ENCODE measurements around the gene LYPLA2.
"Not testable (repeated sequence)": the region's sequence is repeated elsewhere in the genome, so short reads cannot be mapped to it uniquely, and the experiment has no call there.

LYPLA2 gene

DNA sequence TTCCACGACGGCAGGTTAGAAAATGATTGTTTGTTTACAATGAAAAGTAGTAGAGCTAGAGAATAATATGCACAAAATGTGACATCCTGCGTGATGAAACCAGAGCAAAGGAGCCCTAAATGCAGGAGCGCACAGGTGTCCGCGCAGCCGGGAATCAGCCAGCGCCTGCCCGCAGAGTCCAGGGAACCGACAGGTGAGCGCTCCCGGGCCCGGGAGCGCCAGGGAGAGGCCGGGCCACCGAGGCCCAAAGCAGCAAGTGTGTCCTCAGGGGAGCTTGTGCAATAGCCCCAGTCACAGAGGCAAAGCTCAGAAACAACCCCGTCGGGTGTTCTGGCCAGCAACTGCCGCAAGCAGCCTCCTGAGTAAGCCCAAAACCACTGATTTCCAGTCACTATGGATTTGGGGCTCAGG, 10.4 kb downstream of the LYPLA2 start:
- no peak for DNase-seq (ENCODE audit: low read depth)

DNA sequence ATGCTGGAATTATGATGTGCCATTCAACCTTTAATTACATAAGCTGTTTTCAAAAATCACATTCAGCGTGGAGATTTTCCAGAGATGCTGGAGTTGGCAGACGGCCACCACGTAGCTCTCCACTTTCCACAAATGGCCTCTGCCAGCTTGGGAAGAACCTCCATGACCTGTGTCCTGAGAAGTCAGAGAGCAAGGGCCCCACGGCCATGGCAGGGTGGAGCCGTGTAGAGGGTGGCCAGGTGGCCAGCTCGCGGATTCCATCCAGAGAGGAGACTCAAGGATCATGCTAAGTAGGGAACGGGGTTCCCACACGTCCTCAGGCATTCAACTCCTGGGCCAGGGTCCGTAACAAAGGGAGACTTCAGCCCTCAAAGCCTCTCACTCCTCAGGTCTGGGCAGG, 10.9 kb downstream of the LYPLA2 start:
- no peak for DNase-seq (ENCODE audit: low read depth)

DNA sequence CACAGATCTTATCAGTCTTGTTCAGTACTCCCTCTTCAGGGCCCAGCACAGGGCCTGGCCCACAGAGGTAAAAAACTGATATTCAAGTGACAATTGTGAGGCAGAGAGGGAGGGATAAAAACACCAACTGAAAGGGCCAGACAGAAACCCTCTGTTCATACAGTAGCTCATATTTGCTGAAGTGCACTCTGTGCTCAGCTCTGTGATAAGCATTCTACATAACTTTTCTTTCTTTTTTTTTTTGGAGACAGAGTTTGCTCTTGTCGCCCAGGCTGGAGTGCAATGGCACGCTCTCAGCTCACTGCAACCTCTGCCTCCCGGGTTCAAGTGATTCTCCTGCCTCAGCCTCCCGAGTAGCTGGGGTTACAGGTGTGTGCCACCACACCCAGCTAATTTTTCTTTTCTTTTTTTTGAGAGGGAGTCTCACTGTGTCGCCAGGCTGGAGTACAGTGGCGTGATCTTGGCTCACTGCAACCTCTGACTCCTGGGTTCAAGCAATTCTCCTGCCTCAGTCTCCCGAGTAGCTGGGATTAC, 11.9 kb downstream of the LYPLA2 start:
- DNase-seq (ENCODE audit: low read depth): not testable (repeated sequence)

DNA sequence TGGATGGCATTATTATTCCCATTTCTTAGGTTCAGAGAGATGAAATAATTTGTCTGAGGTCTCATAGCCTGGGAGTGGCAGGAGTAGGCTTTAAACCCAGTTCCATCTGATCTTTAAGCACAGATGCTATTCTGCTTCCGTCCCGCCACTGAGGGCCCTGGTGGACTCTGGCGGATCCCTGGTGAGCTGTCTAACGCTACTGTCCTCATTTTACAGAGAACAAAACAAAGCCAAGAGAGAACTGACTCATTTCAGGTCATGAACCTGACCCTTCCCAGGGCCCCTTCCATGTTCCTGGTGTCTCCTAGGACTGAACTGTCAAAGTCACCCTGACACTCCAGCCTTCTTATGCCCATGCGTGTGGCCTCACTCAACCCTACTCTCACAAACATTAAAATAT, 12.7 kb downstream of the LYPLA2 start:
- no peak for DNase-seq (ENCODE audit: low read depth)

DNA sequence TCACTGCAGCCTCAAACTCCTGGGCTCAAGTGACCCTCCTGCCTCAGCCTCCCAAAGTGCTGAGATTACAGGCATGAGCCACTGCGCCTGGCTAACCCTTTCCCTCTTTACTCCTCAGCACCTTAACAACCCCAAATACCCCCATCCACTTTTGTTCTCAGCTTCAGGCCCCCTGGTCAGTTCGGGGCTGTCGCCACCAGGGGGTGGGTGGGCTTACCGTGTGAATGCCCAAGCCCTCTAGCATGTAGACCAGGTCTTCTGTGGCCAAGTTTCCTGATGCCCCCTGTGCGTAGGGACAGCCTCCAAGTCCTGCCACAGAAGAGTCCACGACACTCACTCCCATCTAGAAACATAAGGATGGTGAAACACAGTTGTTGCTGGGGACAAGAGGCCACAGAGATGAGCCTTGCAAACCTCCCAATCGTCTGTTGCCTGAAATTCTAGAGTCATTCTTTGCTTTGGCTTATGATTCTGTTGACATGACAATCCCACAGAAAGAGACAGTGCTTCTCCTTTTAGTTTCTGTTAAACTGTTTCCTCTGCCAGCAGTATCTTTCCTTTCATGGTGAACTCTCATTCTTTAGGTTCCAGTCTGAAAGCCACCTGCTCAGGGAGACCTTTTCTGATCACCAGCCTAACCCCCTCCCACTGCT, 13.4 kb downstream of the LYPLA2 start:
- DNase-seq (ENCODE audit: low read depth): no peak

DNA sequence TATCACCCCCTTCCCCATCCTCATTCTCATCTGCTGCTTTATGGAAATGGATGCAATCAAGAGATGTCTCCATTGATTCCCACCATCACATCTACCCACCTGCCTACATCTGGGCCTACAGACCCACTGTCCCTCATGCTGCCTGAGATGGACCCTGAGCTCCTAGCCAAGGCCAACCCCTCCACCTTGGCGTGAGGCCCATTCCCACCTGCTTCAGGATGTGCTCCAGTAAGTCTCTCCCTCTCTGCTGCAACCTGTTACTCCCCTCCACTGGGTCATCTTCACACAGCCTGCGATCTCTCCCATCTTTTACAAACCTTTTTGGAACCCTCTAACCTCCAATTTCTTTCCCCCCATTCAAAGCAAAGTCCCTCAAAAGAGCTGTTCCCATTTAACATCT, 14.1 kb downstream of the LYPLA2 start:
- DNase-seq (ENCODE audit: low read depth): no peak

DNA sequence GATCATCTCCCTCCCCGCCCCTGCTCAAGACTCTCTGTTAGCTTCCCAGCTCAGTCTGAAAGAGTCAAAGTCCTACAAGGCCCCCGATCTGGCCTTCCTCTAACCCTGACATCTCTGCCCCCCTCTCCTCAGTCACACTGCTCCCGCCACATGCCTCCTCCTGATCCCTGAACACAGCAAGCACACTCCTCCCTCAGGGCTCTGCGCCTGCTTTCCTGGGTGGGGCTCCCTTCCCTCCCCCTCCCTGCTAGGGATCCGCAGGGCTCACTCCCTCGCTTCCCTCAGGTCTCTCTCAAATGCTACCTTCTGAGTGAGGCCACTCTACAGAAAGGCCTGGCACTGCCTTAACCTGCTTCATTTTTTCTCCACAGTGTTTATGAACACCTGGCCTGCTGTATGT, 15.3 kb downstream of the LYPLA2 start:
- DNase-seq (ENCODE audit: low read depth): no peak

DNA sequence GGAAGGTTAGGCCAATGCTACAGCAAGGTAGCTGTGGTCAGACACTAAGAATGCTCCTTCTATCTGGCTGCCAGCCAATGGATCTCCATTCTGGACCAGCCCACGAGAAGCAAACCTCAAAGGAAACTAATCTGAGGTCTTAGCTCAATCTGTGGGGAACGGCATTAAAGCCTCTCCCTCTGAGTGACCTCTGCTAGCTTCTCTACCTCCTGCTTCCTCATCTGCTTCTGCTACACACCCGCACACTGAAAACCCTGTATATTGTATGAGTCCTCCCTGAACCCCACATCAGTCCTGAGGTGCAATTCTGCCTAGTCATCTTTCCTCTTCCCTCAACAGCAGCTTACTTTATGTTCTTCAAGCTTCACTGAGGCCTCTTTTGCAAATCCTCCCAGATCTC, 16.5 kb downstream of the LYPLA2 start:
- no peak for DNase-seq (ENCODE audit: low read depth)

DNA sequence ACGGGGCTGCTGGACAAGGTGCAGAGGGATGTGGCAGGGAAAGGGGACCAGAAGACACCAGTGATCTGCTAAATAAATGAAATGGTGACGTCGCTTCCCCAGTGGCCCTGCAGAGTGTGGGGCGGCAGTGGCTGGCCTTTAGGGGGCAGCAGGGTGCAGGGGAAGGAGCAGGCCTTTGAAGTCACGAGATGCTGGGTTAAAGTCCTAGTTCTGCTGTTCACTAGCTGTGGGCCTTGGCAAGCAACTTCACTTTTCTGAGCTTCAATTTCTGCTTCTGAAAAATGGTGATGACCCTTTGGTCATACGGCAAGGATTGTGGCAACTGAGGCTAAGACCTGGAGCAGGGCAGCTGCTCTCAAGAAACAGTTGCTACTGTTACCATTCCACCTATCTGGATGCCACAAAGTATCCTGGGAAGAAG, 18.8 kb downstream of the LYPLA2 start:
- DNase-seq (ENCODE audit: low read depth): peak; percentile 62

DNA sequence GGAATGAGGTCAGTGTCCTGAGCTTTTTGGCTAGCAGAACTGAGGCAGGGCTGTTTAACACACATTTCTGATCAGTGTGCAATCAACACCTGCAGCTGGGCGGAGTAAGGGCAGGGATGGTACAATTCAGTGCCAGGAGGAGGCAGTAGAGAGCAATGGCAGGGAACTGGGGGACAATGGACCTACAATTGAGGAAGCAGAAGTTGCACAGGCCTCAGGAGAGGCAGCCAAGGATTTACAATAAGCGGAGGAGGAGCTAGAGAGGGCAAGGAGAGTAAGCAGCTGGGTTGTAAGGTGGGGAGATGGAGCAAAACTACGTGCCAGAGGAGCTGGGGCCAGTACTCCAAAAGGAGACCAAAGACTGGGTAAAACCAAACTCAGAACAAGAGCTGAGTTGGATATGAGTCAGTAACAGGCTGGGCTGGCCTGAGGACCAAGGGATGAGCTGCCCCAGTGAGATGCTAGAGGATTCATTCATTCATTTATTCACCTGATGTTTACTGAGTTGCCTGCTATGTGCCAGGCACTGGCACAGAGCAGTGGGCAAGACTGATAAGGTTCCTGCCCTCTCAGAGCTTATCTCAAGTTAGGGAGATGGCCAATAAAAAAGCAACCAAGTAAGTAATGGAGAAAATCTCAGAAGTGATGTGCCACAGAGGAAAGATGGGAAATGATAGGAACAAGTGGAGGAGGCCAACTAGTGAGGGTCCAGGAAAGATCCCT, 20.0 kb downstream of the LYPLA2 start:
- DNase-seq (ENCODE audit: low read depth): no peak

DNA sequence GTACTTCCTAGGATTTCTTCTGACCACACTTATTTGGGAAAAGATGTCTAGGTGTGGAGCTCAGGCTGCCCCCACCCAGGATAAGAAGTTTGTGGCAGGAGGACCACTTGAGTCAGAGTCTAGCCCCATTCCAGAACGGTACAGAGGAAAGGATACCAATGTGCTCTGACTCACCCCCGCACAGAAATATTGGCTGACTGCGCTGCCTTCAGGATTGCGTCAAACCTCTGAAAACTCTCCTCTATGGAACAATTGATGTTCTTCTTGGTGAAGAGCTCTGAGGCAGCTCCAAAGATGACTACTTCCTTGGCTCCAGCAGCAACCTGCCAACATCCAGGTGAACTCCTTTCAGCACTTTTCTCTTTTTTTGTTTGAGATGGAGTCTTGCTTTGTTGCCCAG, 23.1 kb downstream of the LYPLA2 start:
- no peak for DNase-seq (ENCODE audit: low read depth)

DNA sequence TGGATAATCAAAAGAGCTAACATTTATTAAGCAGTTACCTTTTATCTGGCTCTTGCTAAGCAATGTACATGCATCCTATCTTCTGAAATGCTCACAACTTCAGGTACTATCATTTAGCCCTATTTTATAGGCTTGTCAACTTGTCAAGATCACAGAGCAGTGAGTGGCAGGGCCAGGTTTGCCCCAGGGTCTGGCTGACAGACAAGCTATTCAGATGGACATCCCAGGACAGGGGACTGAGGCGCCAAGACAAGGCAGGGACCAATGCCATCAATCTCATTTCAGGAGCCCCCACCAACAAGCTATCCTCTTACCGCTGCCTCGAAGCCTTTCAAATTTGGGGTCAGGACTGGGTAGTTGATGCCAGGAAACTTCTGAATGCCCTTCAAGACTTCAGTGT, 25.4 kb downstream of the LYPLA2 start:
- no peak for DNase-seq (ENCODE audit: low read depth)

DNA sequence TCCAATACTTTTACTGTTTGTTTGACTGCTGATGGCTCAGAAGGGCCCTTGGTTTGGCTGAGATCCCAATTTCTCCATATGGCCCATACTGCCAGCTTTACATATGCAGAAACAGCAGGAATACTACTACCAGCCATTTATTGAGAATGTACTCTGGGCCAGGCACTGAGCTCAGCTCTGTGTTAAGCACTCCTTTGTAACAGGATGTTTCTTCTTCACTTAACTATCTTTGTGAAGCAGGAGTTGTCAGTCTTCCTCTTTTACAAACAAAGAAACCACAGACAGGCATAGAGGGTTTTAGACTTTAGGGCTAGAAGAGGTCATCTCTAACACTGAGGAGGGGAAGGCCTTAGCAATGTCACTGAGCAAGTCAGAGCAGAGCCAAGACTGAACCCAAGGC, 26.0 kb downstream of the LYPLA2 start:
- DNase-seq (ENCODE audit: low read depth): no peak

DNA sequence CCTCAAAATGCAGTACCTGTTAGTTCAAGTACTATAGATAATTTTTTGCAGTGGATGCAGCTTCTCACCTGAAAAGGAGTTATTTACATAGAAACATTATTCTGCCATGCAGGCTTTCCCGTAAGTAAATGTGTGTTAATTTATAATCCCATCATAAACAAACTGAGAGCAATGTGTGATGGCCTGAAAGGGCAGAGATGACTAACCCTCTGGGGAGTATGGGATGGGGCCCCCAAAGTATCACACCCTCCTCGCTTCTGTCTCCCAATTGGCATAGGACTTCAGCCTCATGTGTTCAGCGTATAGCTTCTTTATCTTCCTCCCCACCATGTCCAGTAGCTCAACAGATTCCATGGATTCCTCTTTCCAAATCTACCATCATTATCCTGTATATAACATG, 26.7 kb downstream of the LYPLA2 start:
- no peak for DNase-seq (ENCODE audit: low read depth)

DNA sequence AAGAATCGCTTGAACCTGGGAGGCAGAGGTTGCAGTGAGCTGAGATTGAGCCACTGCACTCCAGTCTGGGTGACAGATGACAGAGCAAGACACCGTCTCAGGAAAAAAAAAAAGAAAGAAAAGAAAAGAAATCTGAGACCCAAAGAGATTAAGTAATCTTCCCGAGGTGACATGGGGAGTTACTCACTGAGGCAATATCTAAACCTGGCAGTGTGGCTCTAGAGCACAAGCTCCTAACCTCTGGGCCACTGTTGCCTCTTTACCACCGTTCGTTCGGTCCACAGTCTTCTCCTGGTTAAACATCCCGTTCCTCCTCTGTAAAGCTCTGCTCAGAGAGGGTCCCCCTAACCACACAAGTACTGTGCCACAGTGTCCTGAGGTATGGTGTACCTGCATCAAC, 32.8 kb downstream of the LYPLA2 start:
- no peak for DNase-seq (ENCODE audit: low read depth)

DNA sequence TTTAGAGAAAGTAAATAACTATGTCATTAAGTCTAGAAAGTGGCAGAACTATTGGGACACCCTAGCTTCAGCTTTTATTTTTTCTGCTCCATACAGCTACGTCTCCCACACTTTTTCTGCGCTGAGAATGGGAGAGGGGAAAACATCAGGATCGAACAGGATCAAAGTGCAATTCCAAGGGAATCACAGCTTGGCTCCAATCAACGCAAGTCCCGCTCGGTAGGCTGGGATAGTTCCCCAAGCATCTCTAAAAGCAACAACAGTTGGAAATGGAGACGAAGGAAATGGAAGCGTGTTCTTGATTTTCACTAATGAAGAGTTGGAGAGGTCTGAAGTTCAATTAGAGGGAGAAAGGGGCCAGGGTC, 33.7 kb downstream of the LYPLA2 start:
- DNase-seq (ENCODE audit: low read depth): no peak

DNA sequence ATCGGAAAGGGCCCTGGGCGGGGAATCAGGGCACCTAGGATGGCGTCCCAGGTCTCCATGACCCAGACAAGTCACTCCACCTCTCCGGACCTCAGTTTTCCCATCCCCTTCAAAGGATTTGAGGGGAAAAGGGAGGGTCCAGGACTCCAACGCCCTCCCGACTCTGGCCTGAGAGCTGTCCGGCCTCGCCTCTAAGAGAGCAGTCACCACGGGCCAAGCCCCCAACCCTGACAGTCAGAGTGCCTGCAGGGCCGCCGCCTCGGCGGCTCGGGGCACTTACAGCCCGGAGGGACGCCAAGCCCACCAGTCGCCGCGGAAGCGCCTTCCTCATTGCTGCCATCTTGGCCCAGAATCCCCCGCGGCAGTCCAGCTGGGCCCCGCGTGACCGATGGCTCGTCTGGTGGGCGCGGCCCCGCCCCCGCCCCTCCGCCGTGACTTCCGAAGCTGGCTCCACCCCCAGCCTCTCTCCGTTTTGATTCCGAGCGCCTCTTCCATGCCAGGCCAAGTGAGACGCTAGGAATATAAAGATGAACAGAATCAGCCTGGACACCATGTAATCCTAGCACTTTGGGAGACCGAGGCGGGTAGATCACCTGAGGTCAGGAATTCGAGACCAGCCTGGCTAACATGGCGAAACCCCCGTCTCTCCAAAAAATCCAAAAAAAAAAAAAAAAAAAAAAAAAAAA, 34.3 kb downstream of the LYPLA2 start, which contains the start of gene HMGCL:
Gene HMGCL (minus strand): TSS at position 354 of the 686 bp plus-strand sequence. CDS start 14 bp downstream, at position 340.
- peak; percentile 70 for DNase-seq (ENCODE audit: low read depth)

DNA sequence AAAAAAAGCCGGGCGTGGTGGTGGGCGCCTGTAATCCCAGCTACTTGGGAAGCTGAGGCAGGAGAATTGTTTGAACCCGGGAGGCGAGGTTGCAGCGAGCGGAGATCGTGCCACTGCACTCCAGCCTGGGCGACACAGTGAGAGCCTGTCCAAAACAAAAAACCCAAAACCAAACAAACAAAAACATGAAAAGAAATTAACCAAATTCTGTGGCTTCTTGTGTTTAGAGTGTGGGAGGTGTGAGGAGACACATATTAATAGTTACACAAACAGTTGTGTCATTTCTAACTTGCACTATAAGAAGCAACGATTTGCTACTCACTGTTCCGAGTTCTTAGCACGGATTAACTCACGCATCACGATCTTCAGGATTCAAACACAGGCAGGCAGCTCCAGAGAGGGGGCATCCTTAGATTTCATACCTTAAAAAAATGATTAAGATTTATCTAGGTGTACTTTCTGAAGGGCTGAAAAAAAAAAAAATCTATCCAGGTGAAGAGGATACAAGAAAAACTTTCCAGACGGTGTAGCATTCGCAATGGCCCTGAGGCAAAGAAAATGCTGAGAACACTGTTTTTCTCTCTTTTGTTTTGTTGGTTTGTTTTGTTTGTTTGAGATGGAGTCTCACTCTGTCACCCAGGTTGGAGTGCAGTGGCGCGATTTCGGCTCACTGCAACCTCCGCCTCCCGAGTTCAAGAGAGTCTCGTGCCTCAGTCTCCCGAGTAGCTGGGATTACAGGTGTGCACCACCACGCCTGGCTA, 35.0 kb downstream of the LYPLA2 start:
- no peak for DNase-seq (ENCODE audit: low read depth)

DNA sequence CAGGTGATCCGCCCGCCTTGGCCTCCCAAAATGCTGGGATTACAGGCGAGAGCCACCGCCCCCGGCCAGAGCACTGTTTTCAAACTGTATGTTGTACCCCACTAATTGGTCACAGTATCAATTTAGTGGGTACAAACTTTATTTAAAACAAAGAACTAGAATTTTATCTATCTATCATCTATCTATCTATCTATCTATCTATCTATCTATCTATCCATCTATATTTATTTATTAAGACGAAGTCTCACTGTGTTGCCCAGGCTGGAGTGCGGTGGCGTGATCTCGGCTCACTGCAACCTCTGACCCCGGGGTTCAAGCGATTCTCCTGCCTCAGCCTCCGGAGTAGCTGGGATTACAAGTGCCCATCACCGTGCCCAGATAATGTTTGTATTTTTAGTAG, 35.6 kb downstream of the LYPLA2 start:
- DNase-seq (ENCODE audit: low read depth): not testable (repeated sequence)

DNA sequence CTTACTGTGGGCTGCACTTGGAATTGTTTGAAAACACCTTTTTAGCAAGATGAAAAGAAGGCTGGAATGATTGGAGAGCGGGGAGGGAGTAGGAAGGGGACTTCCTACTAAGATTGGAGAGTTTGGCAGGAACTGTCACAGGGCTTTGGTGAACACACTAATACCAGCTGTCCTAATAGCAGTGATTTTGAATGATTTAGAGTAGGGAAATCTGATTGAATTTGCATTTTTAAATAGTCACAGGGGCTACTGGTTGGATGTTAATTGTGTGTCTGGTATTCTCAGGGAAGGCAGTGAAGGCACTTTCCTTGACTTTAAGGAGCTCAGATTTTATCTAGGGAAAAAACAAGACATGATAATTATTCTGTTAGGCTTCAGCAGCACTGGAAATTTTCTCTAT, 36.8 kb downstream of the LYPLA2 start:
- DNase-seq (ENCODE audit: low read depth): no peak

DNA sequence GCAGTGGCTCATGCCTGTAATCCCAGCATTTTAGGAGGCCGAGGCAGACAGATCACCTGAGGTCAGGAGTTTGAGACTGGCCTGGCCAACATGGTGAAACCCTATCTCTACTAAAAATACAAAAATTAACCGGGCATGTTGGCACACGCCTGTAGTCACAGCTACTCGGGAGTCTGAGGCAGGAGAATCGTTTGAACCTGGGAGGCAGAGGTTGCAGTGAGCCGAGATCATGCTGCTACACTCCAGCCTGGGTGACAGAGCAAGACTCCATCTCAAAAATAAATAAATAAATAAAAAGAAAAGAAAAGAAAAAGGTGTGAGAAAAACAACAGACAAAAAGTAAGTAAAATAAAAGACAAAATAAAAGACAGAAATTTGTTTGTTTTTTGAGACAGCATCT, 43.2 kb downstream of the LYPLA2 start:
- not testable (repeated sequence) for DNase-seq (ENCODE audit: low read depth)

DNA sequence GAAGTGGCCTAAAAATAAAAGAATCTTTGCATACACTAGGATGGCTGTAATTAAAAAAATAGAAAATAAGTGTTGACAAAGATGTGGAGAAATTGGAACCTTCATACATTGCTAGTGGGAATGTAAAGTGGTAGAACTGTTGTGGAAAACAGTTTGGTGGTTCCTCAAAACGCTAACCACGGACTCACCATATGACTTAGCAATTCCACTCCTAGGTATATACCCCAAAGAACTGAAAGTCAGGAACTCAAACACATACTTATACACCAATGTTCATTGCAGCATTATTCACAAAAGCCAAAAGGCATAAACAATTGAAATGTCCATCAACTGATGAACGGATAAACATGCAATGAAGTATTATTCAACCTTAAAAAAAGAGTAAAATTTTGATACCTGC, 45.1 kb downstream of the LYPLA2 start:
- DNase-seq (ENCODE audit: low read depth): no peak

All from stimulated activated CD8-positive, alpha-beta memory T cell treated with anti-CD3 and anti-CD28 coated beads, Interleukin-7, amount 100 ng/mL, for 24 hours (primary cell).